ENCODE data around the gene TIAM2.
"Not testable (repeated sequence)": the region's sequence is repeated elsewhere in the genome, so short reads cannot be mapped to it uniquely, and the experiment has no call there.

TIAM2 gene

DNA sequence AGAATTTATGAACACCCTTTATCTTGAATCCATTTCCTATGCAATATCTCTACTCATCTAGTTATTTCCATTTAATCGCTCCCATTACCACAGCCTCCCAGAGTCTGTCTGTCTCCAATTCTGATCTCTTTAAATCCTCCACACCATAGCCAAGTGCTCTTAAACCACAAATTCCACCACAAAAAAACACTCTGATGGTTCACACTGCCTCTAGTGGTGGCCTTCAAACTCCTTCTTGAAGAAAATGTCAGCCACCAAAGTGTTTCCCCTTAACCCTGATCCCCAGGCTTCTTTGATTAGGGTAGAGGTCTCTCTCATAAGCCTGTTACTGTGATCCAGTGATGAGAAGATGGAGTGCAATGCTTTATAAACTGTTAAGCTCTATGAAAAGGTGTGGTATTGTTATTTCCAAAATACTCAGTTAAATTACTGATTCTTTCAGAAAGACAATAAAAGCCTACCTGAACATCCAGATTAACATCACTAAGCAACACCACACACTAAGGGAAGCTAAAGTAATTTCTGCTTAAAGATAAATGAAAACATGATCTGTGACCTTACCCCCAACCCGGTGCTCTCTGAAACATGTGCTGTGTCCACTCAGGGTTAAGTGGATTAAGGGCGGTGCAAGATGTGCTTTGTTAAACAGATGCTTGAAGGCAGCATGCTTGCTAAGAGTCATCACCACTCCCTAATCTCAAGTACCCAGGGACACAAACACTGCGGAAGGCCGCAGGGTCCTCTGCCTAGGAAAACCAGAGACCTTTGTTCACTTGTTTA, 273.2 kb downstream of the TIAM2 start:
- DNase-seq = not testable (repeated sequence)

DNA sequence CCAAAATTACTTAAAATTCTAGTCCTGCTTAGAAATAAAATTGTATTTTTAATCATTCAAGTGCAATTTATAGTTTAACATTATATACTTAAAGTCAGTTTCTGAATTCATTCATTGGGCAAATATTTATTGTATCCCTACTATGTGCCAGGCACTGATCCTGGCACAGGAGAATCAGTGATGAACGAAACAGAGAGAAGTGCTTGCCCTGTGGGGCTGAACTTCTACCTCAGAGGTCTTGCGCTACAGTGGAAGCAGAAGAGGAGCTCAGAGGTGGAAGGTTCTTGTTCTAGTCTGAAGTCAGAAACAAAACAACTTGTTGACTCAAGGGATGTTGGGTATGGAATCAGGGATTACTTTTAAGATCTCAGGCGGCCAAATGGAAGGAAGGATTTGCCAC, 274.6 kb downstream of the TIAM2 start:
- DNase-seq = no peak

DNA sequence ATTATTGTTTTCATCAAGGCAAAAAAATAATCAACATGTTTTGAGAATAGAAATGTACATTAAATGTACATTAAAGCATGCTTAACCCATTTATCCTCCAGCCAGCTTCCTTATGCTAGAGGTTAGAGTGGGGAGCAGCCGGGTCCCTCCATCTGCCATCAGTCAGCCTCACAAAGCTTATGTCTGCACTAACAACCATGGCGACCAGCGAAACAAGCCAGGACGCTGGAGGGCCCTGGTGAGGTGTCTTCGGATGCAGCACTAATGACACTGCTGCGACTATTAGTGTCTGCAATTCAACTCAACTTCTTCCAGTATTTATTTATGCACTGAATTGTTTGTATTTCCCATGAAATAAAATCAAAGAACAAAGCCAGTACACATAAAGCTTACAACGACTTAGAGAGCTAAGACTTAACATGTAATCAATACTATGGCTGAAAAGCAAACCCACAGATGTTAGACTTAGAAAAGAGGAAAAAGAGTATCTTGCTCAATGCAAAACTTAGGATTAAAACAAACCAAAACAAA, 275.5 kb downstream of the TIAM2 start:
- DNase-seq = peak; percentile 39

DNA sequence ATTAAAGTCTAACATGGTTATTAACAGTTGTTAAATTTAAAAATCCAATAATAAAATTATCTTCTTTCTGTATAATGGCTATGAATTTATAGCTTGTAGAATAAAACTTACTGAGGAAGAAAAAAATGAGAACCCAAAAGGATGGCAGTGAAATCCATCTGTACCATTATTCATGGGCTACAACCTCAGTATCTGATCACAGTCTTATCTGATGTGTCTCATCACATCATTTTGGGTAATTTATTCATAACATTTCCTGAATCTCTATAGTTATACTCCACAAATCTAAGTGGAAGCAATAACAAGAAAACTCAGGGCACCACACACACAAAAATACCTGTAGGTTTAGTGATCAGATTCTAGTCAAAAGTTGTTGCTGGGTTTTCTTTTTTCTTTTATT, 276.0 kb downstream of the TIAM2 start:
- no peak for DNase-seq

DNA sequence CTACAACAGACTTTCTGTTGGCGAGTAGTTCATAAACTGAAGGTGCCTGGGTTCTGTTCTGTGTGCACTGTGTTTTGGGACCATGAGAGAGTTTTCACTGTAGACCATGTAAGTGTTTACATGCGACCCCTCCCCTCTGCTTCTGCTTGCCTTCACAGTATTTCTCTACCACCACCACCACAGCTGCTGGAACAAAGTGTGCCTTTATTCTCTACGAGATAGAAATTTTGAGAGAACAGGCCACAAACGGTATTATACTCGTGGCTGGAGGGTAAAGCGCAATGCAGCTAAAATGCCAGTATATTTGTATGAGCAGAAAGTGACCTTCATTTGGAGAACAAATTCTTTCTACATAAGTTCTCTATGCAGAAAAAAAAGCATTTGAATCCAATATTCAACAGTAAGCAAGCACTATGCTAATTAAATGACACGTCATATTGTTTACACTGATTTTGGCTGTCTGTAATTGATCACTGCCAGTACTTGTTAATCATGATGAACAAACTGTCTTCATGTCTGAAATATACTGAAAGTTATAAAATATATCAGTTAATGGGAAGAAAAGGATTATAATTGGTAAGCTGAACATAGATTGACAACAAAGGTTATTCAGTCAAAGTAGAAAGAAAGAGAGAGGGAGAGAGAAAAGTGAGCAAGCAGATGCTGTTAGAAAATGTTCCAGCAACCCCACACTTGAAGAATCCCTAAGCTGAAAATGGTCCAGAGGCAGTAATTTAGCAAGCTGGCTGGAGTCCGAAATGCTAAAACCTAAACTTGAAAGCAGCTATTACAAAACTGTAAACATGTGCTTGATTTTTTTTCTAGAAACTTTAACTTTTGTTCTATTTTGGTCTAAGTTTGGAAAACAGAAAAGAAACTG, 277.5 kb downstream of the TIAM2 start:
- DNase-seq = no peak

DNA sequence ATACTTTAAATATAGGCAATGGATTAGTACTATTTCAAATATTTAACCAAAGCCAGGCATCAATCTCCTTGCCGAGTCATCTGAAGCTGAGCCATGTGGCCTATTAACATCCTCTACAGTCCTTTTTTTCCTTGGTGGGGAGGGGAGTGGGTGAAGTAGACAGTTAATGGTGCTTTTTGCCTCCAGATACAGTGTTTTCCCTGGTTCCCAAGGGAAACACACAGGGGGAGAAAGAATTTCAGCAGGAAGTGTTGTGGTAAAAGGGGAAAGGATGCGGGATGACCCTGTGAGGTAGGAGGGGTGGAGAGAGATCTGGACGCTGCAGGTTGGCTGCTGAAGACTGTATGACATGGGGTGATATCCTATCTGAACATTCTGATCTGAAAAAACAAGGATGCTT, 278.3 kb downstream of the TIAM2 start:
- DNase-seq = no peak

DNA sequence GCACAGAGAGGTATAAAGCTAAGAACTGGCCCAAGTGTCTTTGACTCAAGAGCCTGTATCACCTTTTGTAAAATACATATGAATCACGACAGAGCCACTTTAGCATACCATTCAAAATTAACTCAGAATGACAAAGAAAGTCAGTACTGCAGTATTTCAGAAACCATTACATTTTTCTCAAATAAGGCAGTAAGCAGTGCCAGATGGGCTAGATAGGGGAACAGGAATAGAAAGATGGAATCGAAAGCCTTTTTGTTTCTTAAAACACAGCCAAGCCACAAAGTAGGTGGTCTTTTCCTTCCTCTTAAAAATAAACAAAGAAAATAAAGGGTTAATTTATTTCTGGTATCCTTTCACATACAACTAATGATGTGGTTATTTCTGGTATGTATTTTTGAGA, 279.0 kb downstream of the TIAM2 start:
- DNase-seq = no peak

DNA sequence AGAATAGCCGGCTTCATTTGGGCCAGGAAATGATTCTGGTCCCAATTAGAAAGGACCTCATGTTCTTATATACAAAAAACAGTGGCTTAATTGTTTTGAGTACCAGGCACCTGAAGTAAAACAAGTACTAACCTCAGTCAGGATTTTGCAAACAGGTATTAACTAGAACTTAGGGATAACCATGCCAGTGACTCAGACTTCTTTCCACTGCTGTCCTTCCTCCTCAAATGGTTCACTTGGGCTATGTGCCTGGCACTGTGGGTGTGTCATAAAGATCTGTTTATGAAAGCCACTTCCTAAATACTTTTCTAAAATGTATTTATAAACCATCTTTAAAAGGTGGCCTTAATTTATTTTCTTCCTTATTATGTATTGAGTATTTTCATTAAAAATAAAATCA, 279.4 kb downstream of the TIAM2 start:
- DNase-seq = no peak

DNA sequence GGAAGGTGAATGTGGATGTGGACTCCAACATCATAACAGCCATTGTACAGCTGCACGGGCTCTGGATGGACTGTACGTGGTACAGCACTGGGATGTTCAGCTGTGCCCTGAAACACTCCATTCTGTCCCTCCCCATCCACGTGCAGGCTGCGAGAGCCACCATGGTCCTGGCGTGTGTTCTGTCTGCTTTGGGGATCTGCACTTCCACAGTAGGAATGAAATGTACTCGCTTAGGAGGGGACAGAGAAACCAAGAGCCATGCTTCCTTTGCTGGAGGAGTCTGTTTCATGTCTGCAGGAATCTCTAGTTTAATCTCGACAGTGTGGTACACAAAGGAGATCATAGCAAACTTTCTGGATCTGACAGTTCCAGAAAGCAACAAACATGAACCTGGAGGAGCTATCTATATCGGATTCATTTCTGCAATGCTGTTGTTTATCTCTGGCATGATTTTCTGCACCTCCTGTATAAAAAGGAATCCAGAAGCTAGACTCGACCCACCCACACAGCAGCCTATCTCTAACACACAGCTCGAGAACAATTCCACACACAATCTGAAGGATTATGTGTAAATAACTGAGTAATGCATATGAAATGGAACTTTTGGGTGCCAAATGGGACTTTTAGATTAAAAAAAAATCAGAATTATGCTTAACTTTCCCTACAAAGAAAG, 280.8 kb downstream of the TIAM2 start:
- DNase-seq = no peak

DNA sequence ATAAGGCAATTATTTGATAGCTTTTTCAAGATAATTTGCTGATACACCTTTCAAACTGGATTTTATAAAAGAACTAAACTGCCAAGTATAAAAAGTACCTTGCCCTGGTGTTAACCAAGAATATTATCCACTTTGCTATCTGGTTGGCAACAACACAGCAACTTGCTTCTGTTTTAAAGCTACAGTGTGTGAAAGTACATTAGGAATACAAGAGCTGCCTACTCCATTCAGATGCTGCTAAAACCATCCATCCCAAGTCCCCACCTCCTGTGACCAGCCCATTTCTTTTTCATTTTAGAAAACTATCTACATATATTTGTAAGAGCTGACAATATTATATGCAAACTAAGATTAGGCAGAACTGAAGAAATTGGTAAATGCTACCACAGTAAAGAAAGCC, 281.5 kb downstream of the TIAM2 start:
- DNase-seq = no peak

DNA sequence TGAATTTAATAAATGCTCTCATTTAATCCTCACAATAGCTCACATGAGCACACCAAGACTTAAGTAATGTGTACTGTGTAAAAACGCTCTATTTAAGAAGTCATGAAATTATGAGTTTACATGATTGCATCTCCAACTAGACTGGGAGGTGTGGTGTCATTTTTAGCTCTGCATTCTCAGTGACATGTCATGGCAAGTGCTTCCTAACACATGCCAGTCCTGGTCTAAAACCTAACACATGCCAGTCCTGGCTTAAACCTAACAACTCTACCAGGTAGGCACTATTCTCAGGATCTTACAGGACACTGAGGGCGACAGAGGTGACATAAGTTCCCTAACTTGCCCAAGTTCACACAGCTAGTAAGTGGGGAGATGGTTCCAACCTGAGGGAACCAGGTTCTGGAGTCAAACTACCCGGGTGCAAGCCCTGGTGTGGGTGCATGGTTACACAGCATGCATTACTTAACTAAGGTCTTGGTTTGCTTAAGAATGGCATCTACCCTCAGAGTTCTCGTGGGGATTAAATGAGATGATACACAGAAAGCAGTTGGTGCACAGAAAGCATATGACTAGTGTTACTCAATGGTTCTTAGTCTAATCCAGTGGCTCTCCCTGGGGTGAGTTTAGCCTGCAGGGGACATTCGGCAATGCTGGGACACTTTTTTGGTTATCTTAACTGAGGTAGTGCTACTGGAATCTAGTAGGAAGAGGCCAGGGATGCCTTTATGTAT, 283.4 kb downstream of the TIAM2 start:
- no peak for DNase-seq

DNA sequence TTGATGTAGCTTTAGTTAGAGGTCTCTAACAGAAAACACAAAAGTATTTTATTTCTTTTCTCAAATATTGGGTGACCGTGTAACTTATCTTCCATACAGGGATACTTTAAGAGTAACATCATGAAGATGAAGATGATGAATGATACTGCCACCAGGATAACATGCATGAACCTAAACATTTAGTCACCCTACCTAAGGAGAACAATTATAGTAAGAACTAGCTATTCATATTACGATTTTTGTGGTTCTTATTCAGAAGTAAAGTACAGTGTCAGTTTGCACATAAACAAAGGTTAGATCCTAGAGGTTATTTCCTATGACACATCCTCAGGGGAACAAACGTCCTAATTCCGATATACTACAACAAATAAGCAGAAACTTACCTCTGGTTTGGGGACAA, 289.7 kb downstream of the TIAM2 start:
- DNase-seq = no peak

DNA sequence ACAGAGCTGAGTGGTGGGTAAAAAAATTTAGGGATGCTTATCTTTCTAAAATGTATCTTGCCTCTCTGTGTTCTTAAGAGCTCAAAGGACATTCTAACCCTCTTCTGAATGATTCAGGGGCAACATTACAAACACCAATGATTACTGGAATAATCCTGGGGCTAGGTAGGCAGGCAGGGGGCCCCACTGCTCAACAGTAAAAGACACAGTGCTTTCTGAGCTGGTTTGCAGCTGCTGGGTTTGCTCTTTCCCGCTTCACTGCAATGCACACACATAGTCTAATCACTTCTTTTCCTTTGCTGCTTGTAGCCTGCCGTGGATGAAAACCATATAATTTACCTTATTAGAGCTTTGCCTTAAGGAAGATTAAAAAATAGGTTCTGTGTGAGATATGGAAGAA, 292.6 kb downstream of the TIAM2 start:
- no peak for DNase-seq

DNA sequence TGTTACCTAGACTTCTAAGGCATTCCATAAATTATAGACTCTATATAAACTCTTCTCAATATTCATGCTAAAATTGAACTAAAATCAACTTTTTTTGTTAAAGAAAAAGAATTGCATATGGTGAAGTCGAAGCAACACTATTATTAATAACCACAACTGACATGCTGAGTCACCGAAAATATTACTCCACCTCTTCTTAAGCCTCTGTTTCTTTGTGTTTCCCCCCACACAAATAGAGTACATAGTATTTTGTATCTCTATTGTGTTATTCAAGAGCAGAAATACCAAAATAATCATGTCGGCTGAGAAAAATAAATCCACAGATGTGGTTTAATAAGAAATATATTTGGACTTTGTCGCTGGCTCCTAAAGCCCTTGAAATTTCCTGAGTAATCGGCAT, 295.4 kb downstream of the TIAM2 start:
- no peak for DNase-seq

DNA sequence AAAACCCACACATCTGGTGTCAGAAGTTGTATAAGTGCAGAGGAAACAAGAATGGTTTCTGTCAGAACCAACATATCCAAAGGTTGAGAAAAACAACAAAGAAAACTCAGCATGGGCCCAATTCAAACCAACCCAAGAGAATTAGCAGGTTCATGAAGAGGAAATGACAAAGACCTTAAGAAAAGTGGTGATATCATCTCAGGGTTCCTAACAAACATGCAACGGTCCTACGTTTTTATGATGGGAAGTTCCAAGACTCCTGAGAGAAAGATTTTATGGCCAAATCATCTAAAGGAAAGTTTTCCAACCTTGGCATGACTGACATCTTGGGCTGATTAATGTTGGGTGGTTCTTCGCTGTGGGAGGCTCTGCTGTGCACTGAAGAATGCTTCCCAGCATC, 296.2 kb downstream of the TIAM2 start:
- no peak for DNase-seq

DNA sequence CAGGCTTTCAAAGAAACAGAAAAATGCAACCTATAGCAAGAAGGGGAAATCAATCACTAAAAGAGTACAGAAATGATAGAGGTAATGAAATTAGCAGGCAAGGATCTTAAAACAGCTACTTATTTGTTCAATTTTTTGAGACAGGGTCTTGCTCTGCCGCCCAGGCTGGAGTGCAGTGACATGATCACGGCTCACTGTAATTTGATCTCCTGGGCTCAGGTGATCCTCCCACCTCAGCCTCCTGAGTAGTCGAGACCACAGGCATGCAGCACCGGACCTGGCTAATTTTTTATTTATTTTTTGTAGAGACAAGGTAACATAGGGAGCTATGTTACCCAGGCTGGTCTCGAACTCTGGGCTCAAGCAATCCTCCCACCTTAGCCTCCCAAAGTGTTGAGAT, 297.6 kb downstream of the TIAM2 start:
- no peak for DNase-seq

DNA sequence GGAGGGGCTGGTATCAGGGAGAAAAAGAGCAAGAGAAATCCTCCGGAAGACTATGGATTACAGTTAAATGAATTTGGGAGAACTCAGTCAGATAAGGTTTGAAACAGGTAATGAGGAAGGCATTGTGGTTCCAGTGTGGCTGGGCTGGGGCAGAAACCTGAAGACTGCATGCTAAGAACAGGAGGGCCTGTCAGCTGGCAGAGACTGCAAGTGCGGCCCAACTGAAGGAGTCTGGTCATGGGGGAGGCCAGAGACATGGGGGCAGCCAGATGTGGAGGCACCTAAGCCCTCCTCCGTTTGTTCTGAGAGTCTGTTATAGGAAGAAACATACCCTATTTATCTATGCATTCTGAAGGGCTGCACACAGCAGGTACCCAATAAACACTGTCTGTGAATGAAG, 302.6 kb downstream of the TIAM2 start:
- no peak for DNase-seq

DNA sequence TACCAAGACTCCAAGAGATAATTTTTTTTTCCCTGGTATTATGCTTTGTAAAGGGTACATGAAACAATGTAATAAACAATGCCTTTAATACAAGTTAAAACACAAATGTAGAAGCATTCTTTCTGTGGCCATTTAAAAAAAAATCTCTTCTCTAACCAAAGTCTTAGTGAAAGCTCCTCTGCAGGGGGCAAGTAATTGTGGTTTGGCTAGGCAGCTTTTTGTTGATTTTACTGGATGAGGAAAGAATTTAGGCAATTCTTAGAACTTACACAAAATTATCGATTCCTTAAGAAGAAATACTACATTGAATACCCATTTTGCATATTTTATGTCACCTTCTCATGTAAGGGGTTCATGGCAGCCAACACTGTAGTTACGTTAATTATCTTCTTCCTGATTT, 306.8 kb downstream of the TIAM2 start:
- no peak for DNase-seq

DNA sequence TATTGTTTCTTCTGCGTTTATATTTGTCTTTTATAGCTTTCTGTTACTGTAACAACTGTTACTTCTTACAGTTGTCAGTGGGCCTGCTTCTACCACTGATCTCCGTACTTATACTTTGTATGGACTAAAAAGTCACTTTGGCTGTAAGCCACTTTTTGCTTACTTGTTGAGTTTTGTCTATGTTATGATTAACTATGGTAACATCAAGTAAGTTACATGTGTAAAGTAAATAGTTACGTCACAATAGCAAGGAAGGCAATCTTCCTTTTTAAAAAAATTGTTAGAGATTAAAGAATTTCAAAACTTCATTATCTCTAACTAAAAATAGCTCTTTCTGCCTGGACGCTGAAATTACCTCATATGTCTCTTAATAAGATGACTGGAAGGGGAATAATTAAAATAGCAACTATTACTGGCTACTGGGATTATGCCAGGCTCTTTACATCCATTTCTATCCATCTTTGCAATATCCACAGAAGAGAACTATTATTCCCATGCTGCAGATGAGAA, 308.3 kb downstream of the TIAM2 start:
- no peak for DNase-seq

DNA sequence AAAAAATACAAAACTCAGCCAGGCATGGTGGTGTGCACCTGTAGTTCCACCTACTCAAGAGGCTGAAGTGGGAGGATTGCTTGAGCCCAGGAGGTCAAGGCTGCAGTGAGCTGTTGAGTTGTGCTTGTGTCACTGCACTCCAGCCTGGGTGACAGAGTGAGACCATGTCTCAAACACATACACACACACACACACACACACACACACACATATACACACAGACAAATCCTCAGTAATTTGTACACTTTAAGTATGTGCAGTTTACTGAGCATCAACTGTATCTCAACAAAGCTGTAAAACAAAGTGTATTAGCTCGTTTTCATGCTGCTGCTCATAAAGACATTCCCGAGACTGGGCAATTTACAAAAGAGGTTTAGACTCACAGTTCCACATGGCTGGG, 311.8 kb downstream of the TIAM2 start:
- DNase-seq = no peak
